ENCODE results near the gene AASS. TPM values are rescaled to one million over a fixed set of nuclear protein-coding genes. Genes with fewer than 3 reads are reported as not detected.
A peak's percentile ranks its signal among the peaks of the same experiment; 100 is the strongest.
"Not testable (repeated sequence)": the region's sequence is repeated elsewhere in the genome, so short reads cannot be mapped to it uniquely, and the experiment has no call there.

Gene AASS
- polyA plus RNA-seq, 6 donors from 2014 or later: 2.4 to 4.1 (median 3.3) TPM; not detected in 1

GRCh38 chr7:122140918-122141317, 3.1 kb downstream of the AASS start:
- H3K27ac Mint-ChIP-seq: no peak overlapping the region
- no peak overlapping the region for H3K4me3 Mint-ChIP-seq
- H3K36me3 Mint-ChIP-seq: no peaks in the 10 kb centered on the region
- ATAC-seq (ENCODE audit: low read depth in 2 of 2) (no peak), DNase-seq (no peak)
- H3K27me3 Mint-ChIP-seq: peaks cover 0 to 3% (median 3%) of the 10 kb centered on the region in 3 donors
- H3K9me3 Mint-ChIP-seq: peaks cover 0 to 2% (median 0%) of the 10 kb centered on the region in 7 donors
- H3K4me1 Mint-ChIP-seq: peaks cover 29 to 46% (median 38%) of the 10 kb centered on the region in 3 donors

GRCh38 chr7:122137251-122138077, 6.6 kb downstream of the AASS start:
- peak overlapping the region in 2 of 6 donors; percentile 60 to 88 for H3K27ac Mint-ChIP-seq

DNA sequence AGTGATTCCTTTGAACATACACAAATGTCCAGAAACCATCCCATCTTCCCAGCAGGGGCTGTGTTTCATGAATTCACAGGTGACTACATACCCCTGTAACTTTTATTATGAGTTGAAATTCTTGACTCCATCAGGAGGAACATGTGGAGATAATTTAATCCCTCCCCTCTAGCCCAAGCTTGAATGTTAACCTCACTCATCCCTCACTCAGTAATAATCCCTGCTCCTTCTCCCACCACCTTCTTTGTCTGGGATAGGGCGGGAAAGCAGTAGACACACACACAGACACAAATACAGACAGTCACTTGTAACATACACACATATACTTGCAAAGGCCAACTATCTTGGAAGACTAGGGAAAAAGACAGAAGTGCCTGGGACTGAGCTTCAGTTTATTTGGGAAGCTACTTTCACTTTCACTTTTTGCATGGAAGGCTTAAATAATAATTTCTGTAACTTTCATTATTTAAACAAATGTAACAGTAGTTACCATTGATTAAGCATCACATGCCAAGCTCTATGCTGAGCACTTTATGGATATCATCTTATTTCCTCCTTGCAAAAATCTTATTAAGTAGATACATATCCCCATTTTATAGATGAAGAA, 7.3 kb downstream of the AASS start:
- ATAC-seq (ENCODE audit: low read depth in 2 of 2) (no peak), DNase-seq (no peak)
- peaks cover 0 to 4% of the 10 kb centered on the region in 2 donors for H3K36me3 Mint-ChIP-seq
- H3K4me3 Mint-ChIP-seq: peak overlapping the region in 7 of 8 donors; percentile 61 to 80 (median 74)
- no peaks in the 10 kb centered on the region for H3K27me3 Mint-ChIP-seq
- peak overlapping the region in 1 of 6 donors; percentile 1 for H3K27ac Mint-ChIP-seq
- peaks cover 18 to 26% (median 19%) of the 10 kb centered on the region in 3 donors for H3K4me1 Mint-ChIP-seq
- H3K9me3 Mint-ChIP-seq: peaks cover 0 to 2% (median 0%) of the 10 kb centered on the region in 7 donors

More at GRCh38 chr7:122137251-122138077, 6.6 kb downstream of the AASS start:
- DNase-seq (no peak), ATAC-seq (ENCODE audit: low read depth in 2 of 2) (no peak)
- H3K9me3 Mint-ChIP-seq: peaks cover 0 to 2% (median 0%) of the 10 kb centered on the region in 7 donors
- H3K4me1 Mint-ChIP-seq: peaks cover 18 to 28% (median 19%) of the 10 kb centered on the region in 3 donors
- H3K27me3 Mint-ChIP-seq: no peaks in the 10 kb centered on the region
- H3K4me3 Mint-ChIP-seq: peak overlapping the region; percentile 61 to 80 (median 74)
- H3K36me3 Mint-ChIP-seq: no peaks in the 10 kb centered on the region

DNA sequence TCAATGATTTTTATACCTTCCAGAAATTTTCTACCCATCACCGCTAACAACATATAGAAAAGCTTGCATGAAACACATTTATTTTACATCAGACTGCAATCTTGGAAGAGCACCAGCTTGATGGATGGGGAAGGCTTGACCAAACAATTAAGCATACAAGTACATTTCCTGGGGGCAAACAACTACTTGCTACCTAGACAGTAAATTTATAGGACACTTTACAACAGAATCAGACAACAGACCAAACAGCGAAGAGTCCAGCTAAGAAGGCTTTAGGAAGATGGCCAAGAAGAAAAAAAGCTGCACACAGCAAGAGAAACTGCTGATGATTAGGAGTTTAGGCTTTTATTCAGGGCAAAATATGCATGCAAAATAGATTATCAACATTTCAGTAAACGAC, 8.0 kb downstream of the AASS start:
- no peak for DNase-seq
- ATAC-seq (ENCODE audit: low read depth in 2 of 2): no peak
- peaks cover 18 to 21% (median 19%) of the 10 kb centered on the region in 3 donors for H3K4me1 Mint-ChIP-seq
- H3K27me3 Mint-ChIP-seq: no peaks in the 10 kb centered on the region
- H3K27ac Mint-ChIP-seq: no peak overlapping the region
- peaks cover 0 to 2% (median 0%) of the 10 kb centered on the region in 7 donors for H3K9me3 Mint-ChIP-seq
- peaks cover 0 to 4% of the 10 kb centered on the region in 2 donors for H3K36me3 Mint-ChIP-seq
- peak overlapping the region in 2 of 8 donors; percentile 1 to 7 for H3K4me3 Mint-ChIP-seq

GRCh38 chr7:122135275-122135674, 8.8 kb downstream of the AASS start:
- Mint-ChIP-seq H3K4me3 (no peak overlapping the region), H3K36me3 (peaks cover 0 to 4% of the 10 kb centered on the region in 2 donors), H3K27me3 (no peaks in the 10 kb centered on the region), H3K27ac (no peak overlapping the region), H3K4me1 (peaks cover 18 to 21% (median 19%) of the 10 kb centered on the region in 3 donors), H3K9me3 (peaks cover 0 to 2% (median 0%) of the 10 kb centered on the region in 7 donors)
- ATAC-seq (ENCODE audit: low read depth in 2 of 2) (no peak), DNase-seq (no peak)

DNA sequence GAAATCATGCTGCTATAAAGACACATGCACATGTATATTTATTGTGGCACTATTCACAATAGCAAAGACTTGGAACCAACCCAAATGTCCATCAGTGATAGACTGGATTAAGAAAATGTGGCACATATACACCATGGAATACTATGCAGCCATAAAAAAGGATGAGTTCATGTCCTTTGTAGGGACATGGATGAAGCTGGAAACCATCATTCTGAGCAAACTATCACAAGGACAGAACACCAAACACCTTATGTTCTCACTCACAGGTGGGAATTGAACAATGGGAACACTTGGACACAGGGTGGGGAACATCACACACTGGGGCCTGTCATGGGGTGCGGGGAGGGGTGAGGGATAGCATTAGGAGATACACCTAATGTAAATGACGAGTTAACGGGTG, 9.3 kb downstream of the AASS start:
- H3K4me3 Mint-ChIP-seq; H3K9me3 Mint-ChIP-seq; H3K27me3 Mint-ChIP-seq; H3K36me3 Mint-ChIP-seq; DNase-seq; ATAC-seq (ENCODE audit: low read depth in 2 of 2); H3K27ac Mint-ChIP-seq: not testable (repeated sequence)
- peaks cover 18 to 21% (median 19%) of the 10 kb centered on the region in 3 donors for H3K4me1 Mint-ChIP-seq

- peaks cover 0 to 4% of the 10 kb centered on the region in 2 donors for H3K36me3 Mint-ChIP-seq
- ATAC-seq (ENCODE audit: low read depth in 2 of 2): no peak
- no peak for DNase-seq
- no peak overlapping the region for H3K27ac Mint-ChIP-seq
- H3K4me3 Mint-ChIP-seq: no peak overlapping the region
- peaks cover 16 to 19% (median 18%) of the 10 kb centered on the region in 3 donors for H3K4me1 Mint-ChIP-seq
- H3K27me3 Mint-ChIP-seq: no peaks in the 10 kb centered on the region
- peaks cover 0 to 2% (median 0%) of the 10 kb centered on the region in 7 donors for H3K9me3 Mint-ChIP-seq
Measured at GRCh38 chr7:122133477-122133876, 10.6 kb downstream of the AASS start.

- DNase-seq: no peak
- Mint-ChIP-seq H3K27ac (no peak overlapping the region), H3K9me3 (peaks cover 0 to 2% (median 0%) of the 10 kb centered on the region in 7 donors), H3K4me3 (no peak overlapping the region), H3K36me3 (peaks cover 0 to 13% of the 10 kb centered on the region in 2 donors), H3K4me1 (peaks cover 8 to 9% (median 8%) of the 10 kb centered on the region in 3 donors), H3K27me3 (no peaks in the 10 kb centered on the region)
- ATAC-seq (ENCODE audit: low read depth in 2 of 2): no peak
Measured at GRCh38 chr7:122132341-122132740, 11.7 kb downstream of the AASS start.

DNA sequence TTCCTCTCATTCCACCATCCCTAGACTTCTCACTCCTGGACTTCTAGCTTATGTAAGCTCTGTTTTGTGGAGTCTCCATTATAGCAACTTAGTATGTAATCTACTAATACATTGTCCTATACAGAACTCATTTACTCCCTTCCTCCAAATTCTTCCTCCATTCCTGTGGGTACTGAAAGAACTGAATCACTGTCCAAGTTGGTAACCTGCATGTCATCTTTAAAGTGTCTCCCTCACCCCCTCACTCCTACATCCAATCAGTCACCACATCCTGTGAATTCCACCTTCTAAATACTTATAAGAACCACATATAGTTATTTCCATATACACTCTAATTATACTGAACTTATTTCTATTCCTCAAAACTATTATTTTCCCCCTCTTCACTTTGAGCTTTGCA, 20.3 kb downstream of the AASS start:
- no peak for DNase-seq
- H3K36me3 Mint-ChIP-seq: peaks cover 21 to 24% of the 10 kb centered on the region in 2 donors
- no peak overlapping the region for H3K27ac Mint-ChIP-seq
- H3K4me3 Mint-ChIP-seq: no peak overlapping the region
- no peaks in the 10 kb centered on the region for H3K9me3 Mint-ChIP-seq
- H3K27me3 Mint-ChIP-seq: no peaks in the 10 kb centered on the region
- ATAC-seq (ENCODE audit: low read depth in 2 of 2): no peak
- H3K4me1 Mint-ChIP-seq: no peaks in the 10 kb centered on the region

DNA sequence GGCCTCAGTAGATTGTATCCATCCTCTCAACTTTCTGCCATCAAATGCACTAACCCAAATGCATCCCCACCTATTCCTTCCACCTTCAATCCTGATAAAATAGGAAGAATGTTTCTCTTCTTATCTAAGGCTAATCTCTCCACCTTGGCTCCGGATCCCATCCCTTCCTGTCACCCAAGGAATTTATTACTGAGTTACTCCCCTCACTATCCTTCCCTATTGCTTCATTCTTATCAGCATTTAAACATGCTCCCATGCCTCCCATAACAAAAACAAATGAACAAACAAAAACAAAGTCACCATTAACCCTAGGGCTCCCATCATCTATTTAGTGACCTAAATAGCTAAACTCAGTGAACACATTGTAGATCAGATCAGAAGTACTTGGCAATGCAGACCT, 25.3 kb downstream of the AASS start:
- Mint-ChIP-seq H3K36me3 (peaks cover 19% of the 10 kb centered on the region in 2 donors), H3K4me1 (no peaks in the 10 kb centered on the region), H3K9me3 (no peaks in the 10 kb centered on the region), H3K27me3 (no peaks in the 10 kb centered on the region), H3K27ac (peak overlapping the region in 1 of 6 donors; percentile 34), H3K4me3 (no peak overlapping the region)
- DNase-seq (no peak), ATAC-seq (ENCODE audit: low read depth in 2 of 2) (no peak)

DNA sequence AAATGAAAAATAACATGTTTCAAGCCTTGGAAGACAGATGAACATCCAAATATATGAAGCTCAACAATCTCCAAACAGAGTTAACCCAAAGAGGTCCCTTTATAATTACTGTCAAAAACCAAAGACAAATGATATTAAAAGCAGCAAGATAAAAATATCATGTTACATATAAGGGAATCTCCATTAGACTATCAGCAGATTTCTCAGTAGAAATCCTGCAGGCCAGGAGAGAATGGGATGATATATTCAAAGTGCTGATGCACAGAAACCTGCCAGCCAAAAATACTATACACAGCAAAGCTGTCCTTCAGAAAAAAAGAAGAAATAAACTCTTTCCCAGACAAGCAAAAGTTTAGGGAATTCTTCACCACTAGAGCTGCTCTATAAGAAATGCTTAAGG, 41.0 kb downstream of the AASS start:
- H3K36me3 Mint-ChIP-seq: peaks cover 57 to 65% of the 10 kb centered on the region in 2 donors

GRCh38 chr7:122100021-122100420, 44.0 kb downstream of the AASS start:
- Mint-ChIP-seq H3K9me3 (peaks cover 0 to 43% (median 25%) of the 10 kb centered on the region in 7 donors), H3K36me3 (peaks cover 31 to 36% of the 10 kb centered on the region in 2 donors), H3K27ac (no peak overlapping the region), H3K4me1 (no peaks in the 10 kb centered on the region), H3K27me3 (no peaks in the 10 kb centered on the region), H3K4me3 (no peak overlapping the region)
- ATAC-seq (ENCODE audit: low read depth in 2 of 2) (no peak), DNase-seq (no peak)

More for the DNA sequence above, 41.0 kb downstream of the AASS start:
- Mint-ChIP-seq H3K27ac (no peak overlapping the region), H3K27me3 (no peaks in the 10 kb centered on the region), H3K4me1 (no peaks in the 10 kb centered on the region), H3K4me3 (no peak overlapping the region), H3K9me3 (peaks cover 11 to 72% (median 45%) of the 10 kb centered on the region in 7 donors)
- no peak for ATAC-seq (ENCODE audit: low read depth in 2 of 2)
- no peak for DNase-seq

GRCh38 chr7:122095642-122096041, 48.4 kb downstream of the AASS start:
- H3K4me3 Mint-ChIP-seq: no peak overlapping the region

More at GRCh38 chr7:122095642-122096041, 48.4 kb downstream of the AASS start:
- H3K4me1 Mint-ChIP-seq: peaks cover 5 to 6% (median 5%) of the 10 kb centered on the region in 3 donors
- ATAC-seq (ENCODE audit: low read depth in 2 of 2) (no peak), DNase-seq (no peak)
- H3K9me3 Mint-ChIP-seq: peaks cover 0 to 1% (median 0%) of the 10 kb centered on the region in 7 donors
- H3K27ac Mint-ChIP-seq: no peak overlapping the region
- H3K27me3 Mint-ChIP-seq: no peaks in the 10 kb centered on the region
- peaks cover 7 to 14% of the 10 kb centered on the region in 2 donors for H3K36me3 Mint-ChIP-seq
